B cell (primary cell): ENCODE measurements around the gene RALGAPB. TPM values are rescaled to one million over a fixed set of nuclear protein-coding genes. Genes with fewer than 3 reads are reported as not detected.

Experiments
- ATAC-seq: fragments of 200-7000 bp; cut with Tn5 transposase; one replicate; pipeline ENCODE4 v1.10.0; 2021; ENCODE audit warnings: low read depth, mild to moderate bottlenecking, moderate number of reproducible peaks, moderate library complexity
- CTCF ChIA-PET: fragments of 350-600 bp; sonication (Branson Sonifier 250); formaldehyde crosslinking; loops from one replicate; lab custom pipeline; 2021; ENCODE audit warnings: antibody characterized with exemption, inconsistent platforms; lab: Charles Lee
- POLR2A ChIA-PET: fragments of 350-600 bp; sonication (Branson Sonifier 250); formaldehyde crosslinking; loops from one replicate; lab custom pipeline; 2021; ENCODE audit warnings: antibody characterized with exemption; lab: Charles Lee
- DNase-seq: peaks from one replicate; pipeline ENCODE4 v3.0.0; 2013
- H2AFZ ChIP-seq: 2 replicates; pipeline ENCODE4 v1.6.1; 2012; ENCODE audit warnings: mild to moderate bottlenecking, low read depth, low read length; ENCODE audit not compliant: insufficient read depth, poor library complexity, severe bottlenecking
- H3K27ac ChIP-seq, 2 donors: 1 replicate in 1 of 2; 2 replicates in 1 of 2; pipeline ENCODE4 v1.5.1; 2012 to 2013; ENCODE audit warnings: low read length in 2 of 2, mild to moderate bottlenecking in 2 of 2, moderate library complexity in 1 of 2
- H3K27me3 ChIP-seq, 4 experiments: fragments of 200-600 bp in 1 of 4; sonication (generic) in 1 of 4; replicated peaks in 1 of 4; 1 replicate in 2 of 4; 2 replicates in 2 of 4; pipeline versions ENCODE4 v1.6.1 to v1.7.0; 2013 to 2016; ENCODE audit warnings: low read length in 3 of 4, mild to moderate bottlenecking in 2 of 4, mixed read lengths in 1 of 4, moderate library complexity in 1 of 4; ENCODE audit not compliant: insufficient read depth in 4 of 4, control insufficient read depth in 3 of 4; ENCODE audit errors: control extremely low read depth in 1 of 4
- H3K36me3 ChIP-seq, 2 experiments: replicated peaks in 1 of 2; 1 replicate in 1 of 2; 2 replicates in 1 of 2; pipeline versions ENCODE4 v1.6.1 to v1.7.1; 2013; ENCODE audit warnings: low read length in 1 of 2; ENCODE audit not compliant: insufficient read depth in 2 of 2, control insufficient read depth in 1 of 2; ENCODE audit errors: control extremely low read depth in 1 of 2, extremely low read depth in 1 of 2
- H3K4me1 ChIP-seq, 2 donors: fragments of 200-600 bp in 1 of 2; sonication (generic) in 1 of 2; 1 replicate in 1 of 2; 2 replicates in 1 of 2; pipeline versions ENCODE4 v1.5.1 to v1.6.1; 2013 to 2017; ENCODE audit warnings: low read length in 2 of 2; ENCODE audit not compliant: control insufficient read depth in 2 of 2, insufficient read depth in 2 of 2
- H3K4me2 ChIP-seq: replicated peaks from 2 replicates; pipeline ENCODE3; 2012; ENCODE audit warnings: mild to moderate bottlenecking, low read depth, low read length; ENCODE audit not compliant: poor library complexity, severe bottlenecking
- H3K4me3 ChIP-seq, 5 experiments: fragments of 200-600 bp in 1 of 5; sonication (generic) in 1 of 5; 1 replicate in 3 of 5; 2 replicates in 2 of 5; pipeline versions ENCODE4 v1.5.1 to v1.7.0; 2011 to 2016; ENCODE audit warnings: low read length in 4 of 5, mild to moderate bottlenecking in 4 of 5, low read depth in 2 of 5, control low read depth in 1 of 5, moderate library complexity in 1 of 5; ENCODE audit not compliant: insufficient read depth in 1 of 5; ENCODE audit errors: control extremely low read depth in 1 of 5, extremely low read depth in 1 of 5
- H3K79me2 ChIP-seq: fragments of 200-600 bp; sonication (generic); one replicate; pipeline ENCODE4 v1.6.0; 2016; ENCODE audit warnings: low read length; ENCODE audit not compliant: control insufficient read depth, insufficient read depth
- H3K9ac ChIP-seq: fragments of 200-600 bp; sonication (generic); 2 replicates; pipeline ENCODE4 v1.6.1; 2017; ENCODE audit warnings: mild to moderate bottlenecking, low read length, moderate library complexity
- H3K9me3 ChIP-seq, 3 donors: one replicate each; pipeline versions ENCODE4 v1.6.1 to v1.7.1; 2013; ENCODE audit warnings: low read length in 2 of 3; ENCODE audit not compliant: control insufficient read depth in 2 of 3, insufficient read depth in 1 of 3; ENCODE audit errors: control extremely low read depth in 1 of 3
- H4K20me1 ChIP-seq: 2 replicates; pipeline ENCODE4 v1.6.0; 2012; ENCODE audit warnings: mild to moderate bottlenecking, low read length; ENCODE audit not compliant: insufficient read depth, control insufficient read depth, poor library complexity, severe bottlenecking
- H3K27ac Mint-ChIP-seq: one replicate; pipeline ENCODE4 v1.8.0; 2021; ENCODE audit warnings: mixed read lengths
- H3K27me3 Mint-ChIP-seq: one replicate; pipeline ENCODE4 v1.8.0; 2021; ENCODE audit warnings: mixed read lengths
- H3K4me1 Mint-ChIP-seq: one replicate; pipeline ENCODE4 v1.8.0; 2021; ENCODE audit warnings: mixed read lengths
- H3K4me3 Mint-ChIP-seq: one replicate; pipeline ENCODE4 v1.8.0; 2021; ENCODE audit warnings: mixed read lengths
- H3K9me3 Mint-ChIP-seq: one replicate; pipeline ENCODE4 v1.8.0; 2022; ENCODE audit warnings: mixed read lengths; ENCODE audit not compliant: insufficient read depth
- EZH2 ChIP-seq: IDR thresholded peaks from 2 replicates; pipeline ENCODE4 v1.6.1; 2012; ENCODE audit warnings: borderline replicate concordance, low read depth, mild to moderate bottlenecking, moderate library complexity, low read length; ENCODE audit not compliant: insufficient read depth, poor library complexity, severe bottlenecking
- WGBS: methylation state at CpG from one replicate; pipeline ENCODE4 v1.1.5; 2013; ENCODE audit warnings: missing lambda C conversion rate; ENCODE audit not compliant: insufficient coverage; 5-methylcytosine and 5-hydroxymethylcytosine counted together
- intact Hi-C: fragments of 100-400 bp; cut with micrococcal nuclease; formaldehyde crosslinking; loops from one replicate; pipeline ENCODE4 v1.10.0; 2022
- polyA plus RNA-seq: library from polyadenylated mRNA; depleted of rRNA; stranded (reverse); fragments of >200 nt; gene quantifications from 2 replicates; pipeline ENCODE4 v1.2.3, GENCODE V29; 2012
- total RNA-seq, 2 donors: library from RNA; stranded (reverse); fragments of 120-200 nt in 1 of 2; gene quantifications; 1 replicate in 1 of 2; 2 replicates in 1 of 2; pipeline versions ENCODE4 v1.2.3 to v1.2.4, GENCODE V29; 2013 to 2022
- TF ChIP-seq, protein P1 (sequence below): fragments of 200-600 bp; IDR thresholded peaks from one replicate; pipeline ENCODE4 v1.8.0; 2022; ENCODE audit warnings: antibody characterized with exemption, mild to moderate bottlenecking

Gene RALGAPB
- total and polyA plus RNA-seq, 2 donors (not counting 1 experiment from before 2014, with no cell fraction given) = 15.0 to 58.3 TPM

- ChIA-PET CTCF (interaction anchor here (1.2 kb wide), 1 partner anchor 17 kb away, joined by 4 read pairs; no protein-coding TSS in a partner anchor), POLR2A (no interaction called here)
- Histone ChIP-seq H2AFZ (no peak overlapping the region), H3K9ac (no peak overlapping the region), H3K9me3 (no peaks in the 10 kb centered on the region), H3K79me2 (peaks cover 35% of the 10 kb centered on the region), H4K20me1 (peaks cover 83% of the 10 kb centered on the region), H3K27ac (no peak overlapping the region), H3K36me3 (peaks cover 0 to 84% of the 10 kb centered on the region in 2 experiments), H3K27me3 (no peaks in the 10 kb centered on the region), H3K4me2 (no peak overlapping the region), H3K4me1 (peaks cover under 1 to 3% of the 10 kb centered on the region in 2 donors), H3K4me3 (no peak overlapping the region)
- no peak for DNase-seq
- WGBS = 58% methylated on average over 3 of the region's 3 CpGs
- TF ChIP-seq, protein P1, sequence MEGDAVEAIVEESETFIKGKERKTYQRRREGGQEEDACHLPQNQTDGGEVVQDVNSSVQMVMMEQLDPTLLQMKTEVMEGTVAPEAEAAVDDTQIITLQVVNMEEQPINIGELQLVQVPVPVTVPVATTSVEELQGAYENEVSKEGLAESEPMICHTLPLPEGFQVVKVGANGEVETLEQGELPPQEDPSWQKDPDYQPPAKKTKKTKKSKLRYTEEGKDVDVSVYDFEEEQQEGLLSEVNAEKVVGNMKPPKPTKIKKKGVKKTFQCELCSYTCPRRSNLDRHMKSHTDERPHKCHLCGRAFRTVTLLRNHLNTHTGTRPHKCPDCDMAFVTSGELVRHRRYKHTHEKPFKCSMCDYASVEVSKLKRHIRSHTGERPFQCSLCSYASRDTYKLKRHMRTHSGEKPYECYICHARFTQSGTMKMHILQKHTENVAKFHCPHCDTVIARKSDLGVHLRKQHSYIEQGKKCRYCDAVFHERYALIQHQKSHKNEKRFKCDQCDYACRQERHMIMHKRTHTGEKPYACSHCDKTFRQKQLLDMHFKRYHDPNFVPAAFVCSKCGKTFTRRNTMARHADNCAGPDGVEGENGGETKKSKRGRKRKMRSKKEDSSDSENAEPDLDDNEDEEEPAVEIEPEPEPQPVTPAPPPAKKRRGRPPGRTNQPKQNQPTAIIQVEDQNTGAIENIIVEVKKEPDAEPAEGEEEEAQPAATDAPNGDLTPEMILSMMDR = no peak
- intact Hi-C loops = no loop called here
- no peaks in the 10 kb centered on the region for H3K27me3 Mint-ChIP-seq
- H3K4me3 Mint-ChIP-seq = no peak overlapping the region
- H3K27ac Mint-ChIP-seq = no peak overlapping the region
- H3K9me3 Mint-ChIP-seq = no peaks in the 10 kb centered on the region
- no peak for ATAC-seq
- peaks cover 19% of the 10 kb centered on the region for H3K4me1 Mint-ChIP-seq
These were observed 43.8 kb upstream of the RALGAPB start for GRCh38 chr20:38428800-38429199.

DNA sequence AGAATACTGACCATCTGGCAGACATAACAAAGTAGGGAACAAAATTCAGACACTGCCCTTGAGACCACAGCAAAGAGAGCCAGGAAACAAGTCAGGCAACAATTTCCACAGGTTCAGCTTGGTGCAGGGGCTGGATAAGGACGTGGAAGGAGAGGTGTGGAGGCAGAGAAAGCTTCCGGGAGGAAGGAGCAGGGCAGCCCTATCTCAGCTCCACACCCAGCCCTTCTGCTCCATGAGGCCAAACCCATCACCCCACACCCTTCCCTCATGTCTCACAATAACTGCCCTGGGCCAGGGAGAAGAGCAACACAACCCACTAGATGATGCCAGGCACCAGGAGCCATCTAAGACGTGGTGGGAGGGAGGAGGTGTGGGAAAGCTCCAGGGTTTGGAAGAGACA lies 43.3 kb upstream of the RALGAPB start:
- CTCF ChIA-PET = interaction anchor here (1.2 kb wide), 1 partner anchor 17 kb away, joined by 4 read pairs; no protein-coding TSS in a partner anchor
- Histone ChIP-seq H2AFZ (no peak overlapping the region), H3K4me3 (no peak overlapping the region), H3K36me3 (peaks cover 0 to 78% of the 10 kb centered on the region in 2 experiments), H3K79me2 (peaks cover 39% of the 10 kb centered on the region), H4K20me1 (peaks cover 83% of the 10 kb centered on the region), H3K4me2 (no peak overlapping the region), H3K9ac (no peak overlapping the region), H3K4me1 (peaks cover 6 to 8% of the 10 kb centered on the region in 2 donors), H3K27me3 (no peaks in the 10 kb centered on the region), H3K9me3 (no peaks in the 10 kb centered on the region), H3K27ac (no peak overlapping the region)
- no peaks in the 10 kb centered on the region for H3K9me3 Mint-ChIP-seq
- H3K4me1 Mint-ChIP-seq = peaks cover 22% of the 10 kb centered on the region
- no peak overlapping the region for H3K27ac Mint-ChIP-seq
- no peak for ATAC-seq
- DNase-seq = no peak
- WGBS = no CpG with 5 or more reads among the region's 3 CpGs
- H3K27me3 Mint-ChIP-seq = no peaks in the 10 kb centered on the region
- POLR2A ChIA-PET = no interaction called here
- TF ChIP-seq EZH2 = no peak
- TF ChIP-seq, protein P1 = no peak
- no peak overlapping the region for H3K4me3 Mint-ChIP-seq
- intact Hi-C loops = no loop called here
